Cardiac atrium fibroblast (primary cell): ENCODE results near the gene RNF214. TPM values are rescaled to one million over a fixed set of nuclear protein-coding genes. Genes with fewer than 3 reads are reported as not detected.

Experiments
- total RNA-seq: library from RNA; depleted of rRNA; stranded (reverse); fragments of >200 nt; gene quantifications from 2 replicates; pipeline ENCODE4 v1.2.3, GENCODE V29; 2015

The RNF214 gene
- total RNA-seq: 7.2 and 11.7 TPM in 2 replicates

DNA sequence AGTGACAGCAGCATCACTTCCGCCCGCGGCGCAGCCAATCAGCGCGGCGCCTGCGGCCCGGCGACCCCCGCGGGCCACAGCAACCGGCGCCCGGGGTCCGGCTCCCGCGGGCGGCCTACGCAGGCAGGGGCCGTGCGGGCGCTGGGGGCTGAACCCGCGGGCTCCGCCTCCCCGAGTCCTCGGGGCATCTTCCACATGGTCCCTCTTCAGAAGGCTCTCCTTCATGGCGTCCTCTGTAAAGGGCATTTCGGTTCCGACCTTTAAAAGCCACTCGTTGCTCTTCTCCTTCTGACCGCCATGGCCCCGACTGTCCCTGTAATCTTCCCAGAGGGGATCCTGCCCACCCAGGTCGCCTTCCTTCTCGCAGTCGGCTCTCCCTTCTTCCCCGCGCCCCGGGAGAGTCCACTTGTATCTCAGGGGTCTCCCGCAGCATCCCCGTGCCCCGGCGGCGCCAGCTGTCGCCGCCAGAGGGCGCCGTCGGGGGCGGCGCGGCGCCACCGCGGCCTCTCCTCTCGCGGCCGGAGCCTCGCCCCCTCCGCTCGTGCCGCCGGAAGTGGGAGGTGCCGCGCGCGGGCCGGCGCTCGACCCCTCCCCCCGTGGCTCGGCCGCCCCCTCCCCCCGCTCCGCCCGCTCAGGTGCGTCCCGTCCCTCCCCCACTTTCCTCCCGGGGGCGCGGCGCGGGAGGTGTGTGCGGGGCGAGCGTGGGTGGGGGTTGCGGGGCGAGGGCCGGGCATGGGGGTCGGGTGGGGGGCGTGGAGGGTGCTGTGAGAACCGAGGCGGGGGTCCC, at the start of gene RNF214:
Gene RNF214, plus strand, starts transcription at position 580 of the 787 bp plus-strand sequence. CDS start 1,602 bp downstream, outside the sequence.

DNA sequence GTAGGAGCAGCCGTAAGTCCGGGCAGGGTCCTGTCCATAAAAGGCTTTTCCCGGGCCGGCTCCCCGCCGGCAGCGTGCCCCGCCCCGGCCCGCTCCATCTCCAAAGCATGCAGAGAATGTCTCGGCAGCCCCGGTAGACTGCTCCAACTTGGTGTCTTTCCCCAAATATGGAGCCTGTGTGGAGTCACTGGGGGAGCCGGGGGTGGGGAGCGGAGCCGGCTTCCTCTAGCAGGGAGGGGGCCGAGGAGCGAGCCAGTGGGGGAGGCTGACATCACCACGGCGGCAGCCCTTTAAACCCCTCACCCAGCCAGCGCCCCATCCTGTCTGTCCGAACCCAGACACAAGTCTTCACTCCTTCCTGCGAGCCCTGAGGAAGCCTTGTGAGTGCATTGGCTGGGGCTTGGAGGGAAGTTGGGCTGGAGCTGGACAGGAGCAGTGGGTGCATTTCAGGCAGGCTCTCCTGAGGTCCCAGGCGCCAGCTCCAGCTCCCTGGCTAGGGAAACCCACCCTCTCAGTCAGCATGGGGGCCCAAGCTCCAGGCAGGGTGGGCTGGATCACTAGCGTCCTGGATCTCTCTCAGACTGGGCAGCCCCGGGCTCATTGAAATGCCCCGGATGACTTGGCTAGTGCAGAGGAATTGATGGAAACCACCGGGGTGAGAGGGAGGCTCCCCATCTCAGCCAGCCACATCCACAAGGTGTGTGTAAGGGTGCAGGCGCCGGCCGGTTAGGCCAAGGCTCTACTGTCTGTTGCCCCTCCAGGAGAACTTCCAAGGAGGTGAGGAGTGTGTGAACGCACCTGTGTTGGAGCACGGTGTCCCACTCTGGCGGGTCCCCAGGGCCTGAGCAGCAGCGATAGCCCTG, 33.2 kb upstream of the RNF214 start, which contains the start of gene TAGLN:
Gene TAGLN, plus strand, starts transcription at position 318 of the 863 bp plus-strand sequence. CDS start 3,644 bp downstream, outside the sequence.

DNA sequence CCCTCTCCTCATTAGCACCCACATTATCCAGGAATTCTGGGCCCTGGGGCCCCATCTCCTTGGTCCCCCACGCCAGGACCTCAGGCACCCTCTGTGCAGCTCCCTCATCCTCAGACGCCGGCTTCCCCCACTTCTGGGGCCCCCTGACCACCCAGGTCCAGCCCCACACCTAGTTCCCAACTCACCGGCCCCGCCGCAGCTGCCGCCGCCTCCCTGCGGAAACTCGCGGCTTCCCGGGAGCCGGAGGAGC, 704 bp upstream of the RNF214 start, which contains the start of gene PCSK7:
Gene PCSK7, minus strand, starts transcription at position 232 of the 250 bp plus-strand sequence. CDS start 2,229 bp downstream, outside the sequence.

DNA sequence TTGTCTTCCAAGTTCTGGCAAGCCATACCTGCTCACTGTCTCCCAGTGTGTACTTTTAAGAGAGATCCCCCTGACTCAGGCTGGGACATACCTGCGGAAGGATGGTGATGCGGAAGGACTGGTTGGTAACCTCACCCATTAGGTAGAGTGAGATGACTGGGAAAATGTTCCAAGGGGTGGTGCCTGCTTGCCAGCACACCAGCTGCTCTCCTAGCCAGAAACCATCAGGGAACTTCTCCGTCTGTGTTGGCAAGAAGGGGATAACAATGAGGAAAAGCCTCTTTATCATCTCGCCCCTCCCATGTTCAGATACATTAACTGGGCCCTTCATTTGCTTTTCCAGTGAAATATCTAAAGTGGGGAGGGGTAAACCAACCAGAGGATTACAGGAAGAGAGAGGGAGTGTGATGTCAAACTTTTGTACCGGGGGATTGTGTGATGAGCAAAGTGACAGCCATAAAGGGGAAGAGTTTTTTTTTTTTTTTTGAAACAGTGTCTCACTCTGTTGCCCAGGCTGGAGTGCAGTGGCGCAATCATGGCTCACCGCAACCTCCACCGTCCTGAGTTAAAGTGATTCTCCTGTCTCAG, 58.4 kb downstream of the RNF214 start, which contains the start of gene BACE1-AS:
Gene BACE1-AS, plus strand, starts transcription at position 538 of the 588 bp plus-strand sequence.

DNA sequence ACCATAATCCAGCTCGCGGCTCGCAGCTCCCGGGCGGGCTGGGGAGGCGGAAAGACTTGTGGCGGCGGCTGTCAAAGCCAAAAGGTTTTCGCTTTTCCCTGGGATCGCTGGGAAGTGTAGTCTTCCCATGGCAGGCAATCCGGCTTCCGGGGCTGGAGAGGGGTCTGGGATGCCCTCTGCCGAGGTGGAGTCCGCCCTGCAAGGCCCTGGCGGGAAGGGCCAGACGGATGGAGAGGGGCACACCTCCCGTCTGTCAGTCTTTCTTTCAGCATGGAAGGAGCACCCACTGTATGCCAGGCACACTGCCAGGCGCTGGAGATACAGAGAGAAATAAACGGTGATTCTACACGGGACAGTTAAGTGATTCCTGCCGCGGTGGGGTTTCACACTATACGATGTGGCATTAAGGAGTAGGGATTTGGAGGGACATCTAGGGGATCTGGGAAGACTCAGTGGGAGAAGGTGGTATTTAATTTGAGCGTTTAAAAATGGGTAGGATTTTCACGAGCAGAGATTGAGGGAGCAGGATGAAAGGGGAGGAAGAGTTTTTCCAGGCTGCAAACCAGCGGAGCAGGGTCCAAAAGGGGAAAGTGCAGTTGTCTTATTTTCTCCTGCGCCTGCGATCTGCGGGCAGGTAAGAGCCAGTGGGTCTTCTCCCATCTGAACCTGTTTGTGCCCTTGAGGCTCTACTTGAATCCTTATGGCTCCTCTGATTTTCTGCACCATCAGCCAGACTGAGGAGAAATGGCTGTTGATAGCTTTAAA, 83.9 kb downstream of the RNF214 start, which contains the start of gene BACE1:
Gene BACE1, minus strand, starts transcription at position 60 of the 765 bp plus-strand sequence. CDS start 461 bp downstream, outside the sequence.

DNA sequence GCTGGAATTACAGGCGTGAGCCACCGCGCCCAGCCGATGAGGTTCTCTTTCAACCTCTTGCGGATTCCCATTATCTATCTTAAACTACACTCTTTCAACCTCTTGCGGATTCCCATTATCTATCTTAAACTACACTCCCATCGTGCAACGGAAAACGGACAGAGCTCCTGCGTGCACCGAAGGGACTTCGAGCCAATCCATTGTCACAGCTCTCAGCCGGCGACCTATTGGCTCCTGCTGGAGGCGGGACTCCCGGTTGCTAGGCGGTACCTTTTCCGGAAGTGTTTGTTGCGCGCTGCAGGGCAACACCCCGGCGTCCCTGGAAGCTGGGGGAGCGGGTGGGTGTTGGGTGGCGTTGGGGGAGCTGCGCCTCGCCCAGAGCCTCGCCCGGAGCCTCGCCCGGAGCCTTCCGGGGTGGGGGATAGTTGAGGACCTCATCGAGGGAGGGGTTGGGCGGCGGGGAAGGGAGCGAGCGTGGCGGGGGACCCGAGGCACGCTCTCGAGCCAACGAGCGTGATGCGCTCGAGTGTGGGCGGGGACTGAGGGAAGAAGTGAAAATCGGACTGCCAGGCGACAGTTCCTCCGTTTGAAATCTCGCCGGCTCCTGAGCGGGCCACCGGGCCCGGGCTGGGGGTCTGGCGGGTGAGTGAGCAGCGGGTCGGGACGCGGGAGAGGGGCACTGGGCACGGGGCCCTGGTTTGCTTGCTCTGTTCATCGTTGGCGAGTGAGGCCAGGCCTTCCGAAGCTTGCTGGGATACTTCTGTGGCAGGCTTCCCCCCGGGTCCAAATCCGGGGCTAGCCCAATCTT, 95.3 kb downstream of the RNF214 start, which contains the start of gene CEP164:
Gene CEP164, plus strand, starts transcription at position 288 of the 808 bp plus-strand sequence. CDS start 10,733 bp downstream, outside the sequence.

Other genes with a start within 250 kb of the RNF214 start
- gene SIK3, start 134.2 kb upstream of the RNF214 start, total RNA-seq: 16.7 and 19.1 TPM in 2 replicates
- gene PAFAH1B2, start 88.4 kb upstream of the RNF214 start, total RNA-seq: 73.1 and 83.8 TPM in 2 replicates
- gene SIDT2, start 53.9 kb upstream of the RNF214 start, total RNA-seq: 38.2 and 53.3 TPM in 2 replicates
- 1,967 and 3,420 TPM in 2 replicates for gene TAGLN, start 33.3 kb upstream of the RNF214 start, total RNA-seq
- 47.5 and 56.1 TPM in 2 replicates for gene PCSK7, start 598 bp upstream of the RNF214 start, total RNA-seq
- 2.8 and 4.2 TPM in 2 replicates for gene BACE1-AS, start 58.7 kb downstream of the RNF214 start, total RNA-seq
- 32.9 and 33.9 TPM in 2 replicates for gene BACE1, start 83.6 kb downstream of the RNF214 start, total RNA-seq
- 22.7 and 29.1 TPM in 2 replicates for gene CEP164, start 95.2 kb downstream of the RNF214 start, total RNA-seq